ENCODE measurements around the gene KCNH1. TPM values are rescaled to one million over a fixed set of nuclear protein-coding genes. Genes with fewer than 3 reads are reported as not detected.

The KCNH1 gene
- total and polyA plus RNA-seq, 4 donors: 0.02 to 0.31 TPM; not detected in 2

- DNase-seq (peak in 2 of 3 donors; percentile 1 to 7), ATAC-seq (ENCODE audit: insufficient read depth, low FRiP score) (no peak)
- Histone ChIP-seq H3K27ac (ENCODE audit: low read depth in 1 of 2, low read length in 1 of 2) (no peak overlapping the region), H3K9ac (ENCODE audit: insufficient read depth in 1 of 2, low read length in 2 of 2) (no peak overlapping the region), H3K4me3 (no peak overlapping the region), H3K36me3 (ENCODE audit: control insufficient read depth in 4 of 4, insufficient read depth in 4 of 4, low read length in 4 of 4) (no peaks in the 10 kb centered on the region), H3K4me1 (ENCODE audit: control insufficient read depth in 5 of 5, insufficient read depth in 5 of 5, low read length in 5 of 5) (no peaks in the 10 kb centered on the region), H3K27me3 (ENCODE audit: control insufficient read depth in 3 of 3, insufficient read depth in 3 of 3, low read length in 2 of 3) (no peaks in the 10 kb centered on the region), H3K9me3 (ENCODE audit: control insufficient read depth in 4 of 4, insufficient read depth in 3 of 4, low read length in 3 of 4) (peaks cover 0 to 5% (median 0%) of the 10 kb centered on the region in 4 donors)
- 45 to 50% methylated on average over 1 of the region's 1 CpG for WGBS, 2 donors
- no peak for TF ChIP-seq CTCF (IDR thresholded peaks at IDR 0.05; ENCODE audit: control extremely low read depth, extremely low read depth)
These were observed 276.2 kb downstream of the KCNH1 start for GRCh38 chr1:210857705-210858104.

GRCh38 chr1:210857146-210857663 lies 276.7 kb downstream of the KCNH1 start:
- Histone ChIP-seq H3K4me3 (no peak overlapping the region), H3K9ac (ENCODE audit: insufficient read depth in 1 of 2, low read length in 2 of 2) (no peak overlapping the region), H3K36me3 (ENCODE audit: control insufficient read depth in 4 of 4, insufficient read depth in 4 of 4, low read length in 4 of 4) (no peaks in the 10 kb centered on the region), H3K9me3 (ENCODE audit: control insufficient read depth in 4 of 4, insufficient read depth in 3 of 4, low read length in 3 of 4) (peaks cover 0 to 4% (median 0%) of the 10 kb centered on the region in 4 donors), H3K4me1 (ENCODE audit: control insufficient read depth in 5 of 5, insufficient read depth in 5 of 5, low read length in 5 of 5) (no peaks in the 10 kb centered on the region), H3K27ac (ENCODE audit: low read depth in 1 of 2, low read length in 1 of 2) (no peak overlapping the region), H3K27me3 (ENCODE audit: control insufficient read depth in 3 of 3, insufficient read depth in 3 of 3, low read length in 2 of 3) (no peaks in the 10 kb centered on the region)
- no peak for ATAC-seq (ENCODE audit: insufficient read depth, low FRiP score)
- no peak for TF ChIP-seq CTCF (IDR thresholded peaks at IDR 0.05; ENCODE audit: control extremely low read depth, extremely low read depth)
- WGBS, 2 donors: 76 to 81% methylated on average over 5 of the region's 5 CpGs
- DNase-seq: no peak

- Histone ChIP-seq H3K4me3 (no peak overlapping the region), H3K9ac (ENCODE audit: insufficient read depth in 1 of 2, low read length in 2 of 2) (no peak overlapping the region), H3K4me1 (ENCODE audit: control insufficient read depth in 5 of 5, insufficient read depth in 5 of 5, low read length in 5 of 5) (no peaks in the 10 kb centered on the region), H3K27ac (ENCODE audit: low read depth in 1 of 2, low read length in 1 of 2) (no peak overlapping the region), H3K36me3 (ENCODE audit: control insufficient read depth in 4 of 4, insufficient read depth in 4 of 4, low read length in 4 of 4) (no peaks in the 10 kb centered on the region), H3K9me3 (ENCODE audit: control insufficient read depth in 4 of 4, insufficient read depth in 3 of 4, low read length in 3 of 4) (peaks cover 0 to 2% (median 0%) of the 10 kb centered on the region in 4 donors), H3K27me3 (ENCODE audit: control insufficient read depth in 3 of 3, insufficient read depth in 3 of 3, low read length in 2 of 3) (no peaks in the 10 kb centered on the region)
- TF ChIP-seq CTCF (IDR thresholded peaks at IDR 0.05; ENCODE audit: control extremely low read depth, extremely low read depth): no peak
- no peak for ATAC-seq (ENCODE audit: insufficient read depth, low FRiP score)
- 34 to 41% methylated on average over 4 of the region's 4 CpGs for WGBS, 2 donors
- peak in 1 of 3 donors; percentile 11 for DNase-seq
These were observed 278.5 kb downstream of the KCNH1 start for GRCh38 chr1:210855440-210855839.

GRCh38 chr1:210853276-210853675 lies 280.7 kb downstream of the KCNH1 start:
- no peaks in the 10 kb centered on the region for H3K36me3 ChIP-seq (ENCODE audit: control insufficient read depth in 4 of 4, insufficient read depth in 4 of 4, low read length in 4 of 4)
- ATAC-seq (ENCODE audit: insufficient read depth, low FRiP score): no peak

More at GRCh38 chr1:210853276-210853675, 280.7 kb downstream of the KCNH1 start:
- Histone ChIP-seq H3K27ac (ENCODE audit: low read depth in 1 of 2, low read length in 1 of 2) (no peak overlapping the region), H3K9me3 (ENCODE audit: control insufficient read depth in 4 of 4, insufficient read depth in 3 of 4, low read length in 3 of 4) (peaks cover 0 to 2% (median 0%) of the 10 kb centered on the region in 4 donors), H3K4me1 (ENCODE audit: control insufficient read depth in 5 of 5, insufficient read depth in 5 of 5, low read length in 5 of 5) (no peaks in the 10 kb centered on the region), H3K27me3 (ENCODE audit: control insufficient read depth in 3 of 3, insufficient read depth in 3 of 3, low read length in 2 of 3) (no peaks in the 10 kb centered on the region), H3K9ac (ENCODE audit: insufficient read depth in 1 of 2, low read length in 2 of 2) (no peak overlapping the region), H3K4me3 (no peak overlapping the region)
- TF ChIP-seq CTCF (IDR thresholded peaks at IDR 0.05; ENCODE audit: control extremely low read depth, extremely low read depth): no peak
- DNase-seq: no peak

All from lung (tissue), 12 donors.